Hematopoietic multipotent progenitor cell treated with erythropoietin and hydrocortisone succinate and interleukin-3 and kit ligand, for 8 days (in vitro differentiated cells): ENCODE results near the gene SLC24A3.

Experiments used
- DNase-seq: peaks from one replicate; pipeline ENCODE4 v3.0.0-alpha.2; 2015

Gene SLC24A3

DNA sequence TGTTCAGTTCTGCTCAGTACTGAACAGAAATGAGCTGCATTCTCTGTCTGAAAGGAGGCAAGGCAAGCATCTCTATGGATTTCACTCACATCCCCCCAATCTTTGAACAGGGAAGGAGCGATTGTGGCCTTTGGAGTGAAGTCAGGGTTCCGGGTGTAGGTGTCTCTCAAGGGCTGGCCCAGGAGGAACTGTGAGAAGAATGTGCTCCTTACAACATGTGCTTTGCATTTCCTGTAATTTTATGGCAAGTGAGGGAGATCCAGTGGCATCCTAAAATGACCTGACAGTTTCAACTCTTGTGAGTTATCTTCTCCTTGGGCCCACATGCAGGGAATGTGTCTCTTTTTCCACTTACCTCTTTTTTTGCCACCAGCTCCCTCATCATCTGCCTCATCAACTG, 482.6 kb downstream of the SLC24A3 start:
- DNase-seq: no peak

- no peak for DNase-seq
These were observed 484.2 kb downstream of the SLC24A3 start for GRCh38 chr20:19696620-19697019.

GRCh38 chr20:19697415-19697814, 485.0 kb downstream of the SLC24A3 start:
- DNase-seq: no peak

GRCh38 chr20:19699180-19699971, 486.9 kb downstream of the SLC24A3 start:
- no peak for DNase-seq

GRCh38 chr20:19701429-19701828, 489.0 kb downstream of the SLC24A3 start:
- no peak for DNase-seq

DNA sequence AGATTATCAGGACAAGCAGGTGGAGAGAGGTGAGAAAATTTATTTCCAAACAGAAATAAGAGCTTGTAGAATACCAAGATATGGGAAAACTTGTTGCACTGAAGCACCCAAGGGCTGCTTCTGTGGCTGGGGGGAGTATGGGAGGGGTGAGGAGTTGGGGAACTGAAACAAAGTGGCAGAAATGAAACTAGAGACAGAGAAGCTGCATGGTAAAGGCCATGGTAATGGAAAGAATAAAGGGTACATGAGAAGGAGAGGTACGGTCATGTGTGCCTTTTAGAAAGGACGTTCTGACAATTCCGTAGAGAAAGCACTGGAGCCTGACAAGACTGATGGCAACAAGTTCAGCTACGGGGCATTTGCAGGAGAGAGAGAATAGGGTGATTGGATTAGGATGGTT, 494.0 kb downstream of the SLC24A3 start:
- no peak for DNase-seq

- DNase-seq: no peak
These were observed 497.3 kb downstream of the SLC24A3 start for GRCh38 chr20:19709635-19710335.

DNA sequence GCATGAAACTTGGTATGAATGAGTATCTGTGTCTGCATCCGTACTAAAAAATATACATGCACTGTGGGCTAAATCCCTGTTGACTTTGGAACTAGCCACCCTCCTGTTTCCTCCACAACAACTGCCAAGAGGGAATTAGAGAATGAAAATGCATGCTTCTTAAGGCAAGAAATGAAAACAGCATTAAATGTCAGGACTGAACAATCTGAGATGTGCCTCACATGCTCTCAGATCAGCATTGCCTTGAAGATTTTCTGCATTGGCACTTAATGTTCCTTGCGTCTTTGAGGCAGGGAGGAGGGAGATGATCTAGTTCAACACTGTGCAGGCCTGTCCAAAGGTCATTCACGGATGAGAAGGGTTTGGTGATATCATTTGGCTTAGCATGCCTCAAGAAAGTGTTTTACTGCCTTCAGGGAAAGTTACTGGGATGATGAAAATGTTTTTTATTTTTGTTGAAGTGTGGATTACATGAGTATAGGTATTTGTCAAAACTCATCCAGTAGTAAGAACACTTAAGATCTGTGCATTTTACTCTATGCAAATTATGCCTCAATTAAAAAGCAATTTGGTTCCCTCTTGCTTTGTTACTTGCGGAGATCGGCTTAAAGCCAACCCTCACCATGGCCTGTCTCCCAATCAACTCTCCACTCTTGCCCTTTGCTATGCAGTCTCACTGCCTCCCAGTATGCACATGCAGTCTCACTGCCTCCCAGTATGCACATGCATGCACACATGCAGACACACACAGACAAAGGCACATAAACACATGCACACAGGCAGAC, 498.1 kb downstream of the SLC24A3 start:
- DNase-seq: no peak

GRCh38 chr20:19711126-19711525, 498.7 kb downstream of the SLC24A3 start:
- DNase-seq: no peak

- DNase-seq: no peak
These were observed 500.3 kb downstream of the SLC24A3 start for GRCh38 chr20:19712721-19713260.

- no peak for DNase-seq
These were observed 501.6 kb downstream of the SLC24A3 start for GRCh38 chr20:19713822-19714578.

DNA sequence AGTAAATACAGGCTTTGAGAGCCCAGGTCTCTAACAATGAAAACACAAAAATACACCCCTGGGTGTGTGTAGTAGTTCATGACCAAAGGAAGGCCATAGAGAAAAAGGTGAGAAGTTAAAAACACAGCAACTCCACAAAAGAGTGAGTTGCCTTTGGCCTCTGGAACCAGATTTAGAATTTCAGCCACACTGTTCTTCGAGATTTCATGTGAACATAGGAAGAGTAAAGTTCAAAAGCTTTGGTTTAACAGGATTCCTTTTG, 502.1 kb downstream of the SLC24A3 start:
- no peak for DNase-seq

GRCh38 chr20:19715986-19716385, 503.5 kb downstream of the SLC24A3 start:
- no peak for DNase-seq

DNA sequence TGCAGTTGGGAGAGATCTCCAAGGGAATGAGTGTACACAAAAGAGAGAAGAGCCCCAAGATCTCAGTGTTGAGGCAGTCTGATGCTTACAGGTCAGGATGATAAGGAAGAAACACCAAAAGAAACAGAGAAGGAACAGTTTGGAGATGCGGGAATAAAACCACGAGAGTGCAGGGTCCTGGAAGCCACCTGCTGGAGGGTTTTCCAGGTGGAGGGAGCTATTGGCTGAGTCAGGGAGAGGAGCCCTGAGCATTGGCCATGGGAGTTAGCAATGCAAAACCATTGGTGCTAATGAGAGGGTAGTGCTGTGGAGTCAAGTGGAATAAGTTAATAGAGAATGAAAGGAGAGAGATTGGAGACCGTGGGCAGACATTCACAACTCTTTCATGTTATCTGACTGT, 506.4 kb downstream of the SLC24A3 start:
- no peak for DNase-seq

GRCh38 chr20:19720991-19721390, 508.5 kb downstream of the SLC24A3 start:
- DNase-seq: no peak

DNA sequence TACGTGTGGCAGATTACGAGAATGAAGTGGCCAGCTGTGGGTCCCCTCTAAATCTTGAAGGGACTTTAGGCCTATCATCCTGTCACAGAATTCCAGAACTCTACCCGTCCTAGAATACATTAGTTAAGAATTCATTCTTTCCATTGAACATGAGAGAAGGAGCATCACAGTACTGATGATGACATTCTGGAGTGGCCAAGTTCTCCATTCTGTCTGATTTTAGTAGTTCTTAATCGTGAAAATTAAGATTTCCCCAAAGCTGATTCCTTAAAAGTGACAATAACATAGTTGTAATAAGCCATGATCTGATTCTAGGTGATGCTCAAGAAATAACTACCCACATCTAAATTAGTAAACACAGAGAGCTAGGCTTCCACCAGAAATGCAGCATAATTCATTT, 510.6 kb downstream of the SLC24A3 start:
- DNase-seq: no peak

- no peak for DNase-seq
These were observed 511.5 kb downstream of the SLC24A3 start for GRCh38 chr20:19723813-19724430.

- no peak for DNase-seq
These were observed 512.9 kb downstream of the SLC24A3 start for GRCh38 chr20:19725373-19725772.

- no peak for DNase-seq
These were observed 513.5 kb downstream of the SLC24A3 start for GRCh38 chr20:19725814-19726525.

DNA sequence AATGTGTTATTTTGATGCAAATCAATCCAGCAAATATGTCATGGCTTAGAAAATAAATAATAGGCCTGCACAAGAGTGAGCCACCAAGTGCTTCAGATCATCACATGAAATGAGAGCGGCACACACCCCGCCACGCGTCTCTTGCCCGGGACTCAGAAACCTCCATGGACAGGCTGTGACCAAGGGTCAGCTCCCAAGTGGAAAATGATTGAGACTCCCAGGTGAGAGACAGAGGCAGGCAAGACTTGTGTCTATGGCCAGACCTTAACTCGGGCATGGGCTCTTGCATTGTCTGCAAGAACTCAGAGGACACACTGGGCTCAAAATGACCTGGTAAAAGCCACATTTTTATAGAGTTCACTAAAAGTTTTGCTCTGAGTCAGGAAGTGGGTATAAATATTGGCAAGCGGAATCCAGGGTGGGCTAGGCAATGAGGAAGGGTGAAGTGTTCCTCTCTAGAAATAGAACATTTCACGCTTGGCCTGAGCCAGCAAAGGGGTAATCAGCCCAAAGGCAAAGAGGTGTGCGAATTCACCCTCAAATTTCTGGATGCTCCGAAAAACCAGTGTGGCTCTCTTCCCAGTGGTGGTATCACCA, 514.9 kb downstream of the SLC24A3 start:
- DNase-seq: no peak

DNA sequence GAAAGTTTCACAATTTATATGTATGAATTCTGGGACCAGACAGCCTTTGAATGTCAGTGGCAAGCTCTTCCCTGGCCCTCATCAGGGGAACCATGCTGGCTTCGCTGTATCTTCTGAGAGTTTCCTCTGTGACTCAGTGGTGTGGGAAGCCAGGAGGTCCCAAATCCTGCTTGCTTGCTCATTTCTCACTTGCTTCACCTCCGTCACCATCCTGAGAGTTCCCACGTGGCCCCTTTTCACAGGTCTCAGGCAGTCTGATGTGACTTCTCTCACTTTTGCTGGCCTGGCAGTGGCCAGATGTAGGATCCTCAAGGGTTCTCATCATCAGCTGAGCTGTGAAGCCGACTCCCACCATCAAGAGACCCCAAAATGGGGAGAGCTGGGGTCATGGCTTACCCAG, 517.2 kb downstream of the SLC24A3 start:
- DNase-seq: no peak
